Central memory CD8-positive, alpha-beta T cell (primary cell): ENCODE data around the gene GFAP.

Experiments used
- ATAC-seq: fragments of 150-1000 bp; cut with Tn5 transposase; replicated peaks from 2 replicates; pipeline ENCODE4 v1.10.0; 2022; ENCODE audit warnings: mild to moderate bottlenecking, moderate FRiP score, moderate number of reproducible peaks; ENCODE audit not compliant: poor library complexity, severe bottlenecking; ENCODE audit errors: extremely low read depth
- DNase-seq, 2 donors: peaks; one replicate each; pipeline ENCODE4 v3.0.0; 2021; ENCODE audit warnings: low spot score in 2 of 2
- H3K27ac Mint-ChIP-seq: one replicate; pipeline ENCODE4 v1.8.0; 2022; ENCODE audit warnings: low read depth, mild to moderate bottlenecking, moderate library complexity, mixed read lengths
- H3K27me3 Mint-ChIP-seq: one replicate; pipeline ENCODE4 v1.8.0; 2022; ENCODE audit warnings: mixed read lengths
- H3K36me3 Mint-ChIP-seq: one replicate; pipeline ENCODE4 v1.8.0; 2022; ENCODE audit warnings: mild to moderate bottlenecking, moderate library complexity, mixed read lengths; ENCODE audit not compliant: insufficient read depth
- H3K4me1 Mint-ChIP-seq: one replicate; pipeline ENCODE4 v1.8.0; 2022; ENCODE audit warnings: mixed read lengths
- H3K4me3 Mint-ChIP-seq: one replicate; pipeline ENCODE4 v1.8.0; 2022; ENCODE audit warnings: mild to moderate bottlenecking, moderate library complexity, mixed read lengths
- H3K9me3 Mint-ChIP-seq: one replicate; pipeline ENCODE4 v1.8.0; 2022; ENCODE audit warnings: mixed read lengths

Gene GFAP

GRCh38 chr17:44872131-44872768 is 43.0 kb downstream of the GFAP start:
- Mint-ChIP-seq H3K27ac (no peak overlapping the region), H3K36me3 (peaks cover 64% of the 10 kb centered on the region), H3K27me3 (no peaks in the 10 kb centered on the region), H3K4me1 (no peaks in the 10 kb centered on the region), H3K4me3 (no peak overlapping the region), H3K9me3 (no peaks in the 10 kb centered on the region)
- no peak for DNase-seq
- no peak for ATAC-seq

GRCh38 chr17:44871556-44871955 is 43.7 kb downstream of the GFAP start:
- H3K27ac Mint-ChIP-seq: no peak overlapping the region
- no peaks in the 10 kb centered on the region for H3K4me1 Mint-ChIP-seq
- H3K27me3 Mint-ChIP-seq: no peaks in the 10 kb centered on the region
- ATAC-seq: no peak
- no peak overlapping the region for H3K4me3 Mint-ChIP-seq
- H3K36me3 Mint-ChIP-seq: peaks cover 64% of the 10 kb centered on the region
- no peak for DNase-seq
- no peaks in the 10 kb centered on the region for H3K9me3 Mint-ChIP-seq

GRCh38 chr17:44867841-44868240 is 47.5 kb downstream of the GFAP start:
- H3K4me3 Mint-ChIP-seq: no peak overlapping the region
- H3K4me1 Mint-ChIP-seq: no peaks in the 10 kb centered on the region
- H3K9me3 Mint-ChIP-seq: no peaks in the 10 kb centered on the region
- ATAC-seq (no peak), DNase-seq (no peak)
- H3K36me3 Mint-ChIP-seq: peaks cover 59% of the 10 kb centered on the region
- no peaks in the 10 kb centered on the region for H3K27me3 Mint-ChIP-seq
- no peak overlapping the region for H3K27ac Mint-ChIP-seq

GRCh38 chr17:44865931-44866330 is 49.4 kb downstream of the GFAP start:
- ATAC-seq (no peak), DNase-seq (no peak)
- Mint-ChIP-seq H3K36me3 (peaks cover 61% of the 10 kb centered on the region), H3K9me3 (no peaks in the 10 kb centered on the region), H3K4me1 (no peaks in the 10 kb centered on the region), H3K27me3 (no peaks in the 10 kb centered on the region), H3K27ac (no peak overlapping the region), H3K4me3 (no peak overlapping the region)

- ATAC-seq: no peak
- Mint-ChIP-seq H3K27ac (no peak overlapping the region), H3K9me3 (no peaks in the 10 kb centered on the region), H3K4me3 (no peak overlapping the region), H3K4me1 (no peaks in the 10 kb centered on the region), H3K36me3 (peaks cover 62% of the 10 kb centered on the region), H3K27me3 (no peaks in the 10 kb centered on the region)
- DNase-seq: peak; percentile 41 to 56
Measured at GRCh38 chr17:44865231-44865660, 50.1 kb downstream of the GFAP start.

GRCh38 chr17:44864831-44865230 is 50.5 kb downstream of the GFAP start:
- H3K27ac Mint-ChIP-seq: no peak overlapping the region
- ATAC-seq (no peak), DNase-seq (no peak)
- no peak overlapping the region for H3K4me3 Mint-ChIP-seq
- H3K36me3 Mint-ChIP-seq: peaks cover 66% of the 10 kb centered on the region
- H3K27me3 Mint-ChIP-seq: no peaks in the 10 kb centered on the region
- H3K9me3 Mint-ChIP-seq: no peaks in the 10 kb centered on the region
- H3K4me1 Mint-ChIP-seq: no peaks in the 10 kb centered on the region

GRCh38 chr17:44863061-44863918 is 52.0 kb downstream of the GFAP start:
- Mint-ChIP-seq H3K36me3 (peaks cover 70% of the 10 kb centered on the region), H3K9me3 (no peaks in the 10 kb centered on the region), H3K4me1 (no peaks in the 10 kb centered on the region), H3K4me3 (no peak overlapping the region), H3K27ac (no peak overlapping the region), H3K27me3 (no peaks in the 10 kb centered on the region)
- ATAC-seq (no peak), DNase-seq (no peak)

GRCh38 chr17:44862278-44862914 is 52.9 kb downstream of the GFAP start:
- DNase-seq: no peak
- no peaks in the 10 kb centered on the region for H3K9me3 Mint-ChIP-seq
- ATAC-seq: no peak
- no peak overlapping the region for H3K4me3 Mint-ChIP-seq
- H3K27ac Mint-ChIP-seq: no peak overlapping the region
- H3K27me3 Mint-ChIP-seq: no peaks in the 10 kb centered on the region
- peaks cover 70% of the 10 kb centered on the region for H3K36me3 Mint-ChIP-seq
- no peaks in the 10 kb centered on the region for H3K4me1 Mint-ChIP-seq

- Mint-ChIP-seq H3K27ac (no peak overlapping the region), H3K36me3 (peaks cover 84% of the 10 kb centered on the region), H3K9me3 (no peaks in the 10 kb centered on the region), H3K27me3 (no peaks in the 10 kb centered on the region), H3K4me1 (no peaks in the 10 kb centered on the region), H3K4me3 (no peak overlapping the region)
- DNase-seq: no peak
- no peak for ATAC-seq
Measured at GRCh38 chr17:44859701-44860100, 55.6 kb downstream of the GFAP start.

GRCh38 chr17:44854192-44854591 is 61.1 kb downstream of the GFAP start:
- Mint-ChIP-seq H3K27me3 (no peaks in the 10 kb centered on the region), H3K9me3 (no peaks in the 10 kb centered on the region), H3K4me1 (no peaks in the 10 kb centered on the region), H3K4me3 (no peak overlapping the region), H3K27ac (no peak overlapping the region), H3K36me3 (peaks cover 76% of the 10 kb centered on the region)
- DNase-seq (no peak), ATAC-seq (no peak)
